ENCODE data around the gene DGKI. TPM values are rescaled to one million over a fixed set of nuclear protein-coding genes. Genes with fewer than 3 reads are reported as not detected.
A peak's percentile ranks its signal among the peaks of the same experiment; 100 is the strongest.

The DGKI gene
- total RNA-seq, 1 experiment from 2014 or later = 0.55 TPM

DNA sequence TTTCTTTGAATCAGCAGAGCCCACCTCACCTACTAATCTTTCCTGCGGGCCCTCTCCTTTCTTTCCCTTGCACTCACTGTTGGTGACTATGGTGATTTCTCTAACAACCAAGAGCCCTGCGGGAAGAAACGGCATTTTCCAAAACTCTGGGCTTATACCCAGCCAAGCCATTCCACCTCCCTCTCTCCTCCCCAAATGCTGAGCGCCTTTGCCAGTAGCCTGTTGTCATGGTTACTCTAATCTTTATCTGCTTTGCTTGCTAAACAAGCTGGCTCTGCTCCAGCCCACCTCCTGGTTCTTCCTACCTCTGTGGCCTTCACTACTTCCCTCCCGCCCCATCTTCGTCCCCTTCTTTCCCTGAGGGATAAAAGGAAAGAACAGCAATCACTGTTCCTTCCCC, 86.7 kb downstream of the DGKI start:
- Histone ChIP-seq H3T11ph (ENCODE audit: low read length) (no peak overlapping the region), H3K18ac (ENCODE audit: insufficient read length, low read depth, low read length) (no peak overlapping the region), H2AK5ac (ENCODE audit: insufficient read length, low read length) (no peak overlapping the region), H3K79me2 (ENCODE audit: insufficient read depth, low read length) (no peaks in the 10 kb centered on the region), H2BK120ac (ENCODE audit: low read depth, low read length, poor library complexity, severe bottlenecking) (no peak overlapping the region), H2BK12ac (ENCODE audit: insufficient read length, low read depth, low read length) (no peak overlapping the region), H4K5ac (ENCODE audit: insufficient read length, low read depth, low read length) (no peak overlapping the region), H2AFZ (ENCODE audit: low read length) (no peak overlapping the region), H3K4me2 (ENCODE audit: insufficient read depth, insufficient read length, low read length) (no peak overlapping the region), H2BK20ac (ENCODE audit: low read depth, low read length, poor library complexity, severe bottlenecking) (no peak overlapping the region), H3K9ac (ENCODE audit: extremely low read depth, insufficient read length, low read length) (no peak overlapping the region), H3K4ac (ENCODE audit: low read depth, low read length) (no peak overlapping the region), H2BK5ac (ENCODE audit: insufficient read length, low read length) (no peak overlapping the region), H2BK15ac (ENCODE audit: low read depth, low read length) (no peak overlapping the region), H4K20me1 (ENCODE audit: control insufficient read depth, insufficient read depth, insufficient read length) (no peaks in the 10 kb centered on the region), H3K4me1 (ENCODE audit: insufficient read depth, low read length) (peaks cover 2% of the 10 kb centered on the region; the same call in 1 of the 2 replicates), H3K23me2 (ENCODE audit: insufficient read length, low read depth, low read length, poor library complexity, severe bottlenecking) (no peaks in the 10 kb centered on the region), H3K9me3 (ENCODE audit: control insufficient read depth, low read depth, low read length) (no peaks in the 10 kb centered on the region), H3K23ac (ENCODE audit: insufficient read length, low read depth, low read length) (no peak overlapping the region), H3K27me3 (ENCODE audit: insufficient read depth, low read length) (no peaks in the 10 kb centered on the region), H3K14ac (ENCODE audit: insufficient read depth, low read length) (no peak overlapping the region), H4K91ac (ENCODE audit: insufficient read length, low read depth, low read length) (no peak overlapping the region), H3K27ac (ENCODE audit: insufficient read length, low read depth, low read length) (no peak overlapping the region), H4K8ac (replicated peaks; ENCODE audit: insufficient read length, low read depth, low read length) (no peak overlapping the region), H3K79me1 (ENCODE audit: insufficient read depth, low read depth, low read length, poor library complexity, severe bottlenecking) (no peaks in the 10 kb centered on the region), H3K56ac (ENCODE audit: insufficient read length, low read depth, low read length) (no peak overlapping the region)
- Mint-ChIP-seq H3K4me3 (no peak overlapping the region), H3K4me1 (peaks cover 14 to 34% of the 10 kb centered on the region in 2 experiments), H3K27me3 (ENCODE audit: low read depth) (no peaks in the 10 kb centered on the region; the same call in 1 of the 2 replicates), H3K27ac (peak overlapping the region; percentile 14 to 47 (median 29); a peak in 4 of 7 replicates), H3K36me3 (ENCODE audit: insufficient read depth in 1 of 3, low read depth in 3 of 3) (no peaks in the 10 kb centered on the region; a peak in 1 of 7 replicates), H3K9me3 (no peaks in the 10 kb centered on the region)
- TF ChIP-seq, protein P1, sequence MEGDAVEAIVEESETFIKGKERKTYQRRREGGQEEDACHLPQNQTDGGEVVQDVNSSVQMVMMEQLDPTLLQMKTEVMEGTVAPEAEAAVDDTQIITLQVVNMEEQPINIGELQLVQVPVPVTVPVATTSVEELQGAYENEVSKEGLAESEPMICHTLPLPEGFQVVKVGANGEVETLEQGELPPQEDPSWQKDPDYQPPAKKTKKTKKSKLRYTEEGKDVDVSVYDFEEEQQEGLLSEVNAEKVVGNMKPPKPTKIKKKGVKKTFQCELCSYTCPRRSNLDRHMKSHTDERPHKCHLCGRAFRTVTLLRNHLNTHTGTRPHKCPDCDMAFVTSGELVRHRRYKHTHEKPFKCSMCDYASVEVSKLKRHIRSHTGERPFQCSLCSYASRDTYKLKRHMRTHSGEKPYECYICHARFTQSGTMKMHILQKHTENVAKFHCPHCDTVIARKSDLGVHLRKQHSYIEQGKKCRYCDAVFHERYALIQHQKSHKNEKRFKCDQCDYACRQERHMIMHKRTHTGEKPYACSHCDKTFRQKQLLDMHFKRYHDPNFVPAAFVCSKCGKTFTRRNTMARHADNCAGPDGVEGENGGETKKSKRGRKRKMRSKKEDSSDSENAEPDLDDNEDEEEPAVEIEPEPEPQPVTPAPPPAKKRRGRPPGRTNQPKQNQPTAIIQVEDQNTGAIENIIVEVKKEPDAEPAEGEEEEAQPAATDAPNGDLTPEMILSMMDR (conservative IDR thresholded peaks at IDR 0.05) = no peak
- WGBS (ENCODE audit: extremely low coverage, insufficient read length, low lambda C conversion rate) = no CpG with 5 or more reads among the region's 6 CpGs
- peak; percentile 50 for DNase-seq
